Effector CD8-positive, alpha-beta T cell (primary cell): Measurements from ENCODE around the gene SLC10A1.
"Not testable (repeated sequence)": the region's sequence is repeated elsewhere in the genome, so short reads cannot be mapped to it uniquely, and the experiment has no call there.

Source experiments
- DNase-seq: peaks from one replicate; lab custom pipeline; 2025; lab: John Stamatoyannopoulos, UW
- total RNA-seq, 4 experiments: gene quantifications; one replicate each; lab custom pipeline; 2026; lab: John Stamatoyannopoulos, UW

SLC10A1 gene
- total RNA-seq: 0 reads per million in 4 experiments

DNA sequence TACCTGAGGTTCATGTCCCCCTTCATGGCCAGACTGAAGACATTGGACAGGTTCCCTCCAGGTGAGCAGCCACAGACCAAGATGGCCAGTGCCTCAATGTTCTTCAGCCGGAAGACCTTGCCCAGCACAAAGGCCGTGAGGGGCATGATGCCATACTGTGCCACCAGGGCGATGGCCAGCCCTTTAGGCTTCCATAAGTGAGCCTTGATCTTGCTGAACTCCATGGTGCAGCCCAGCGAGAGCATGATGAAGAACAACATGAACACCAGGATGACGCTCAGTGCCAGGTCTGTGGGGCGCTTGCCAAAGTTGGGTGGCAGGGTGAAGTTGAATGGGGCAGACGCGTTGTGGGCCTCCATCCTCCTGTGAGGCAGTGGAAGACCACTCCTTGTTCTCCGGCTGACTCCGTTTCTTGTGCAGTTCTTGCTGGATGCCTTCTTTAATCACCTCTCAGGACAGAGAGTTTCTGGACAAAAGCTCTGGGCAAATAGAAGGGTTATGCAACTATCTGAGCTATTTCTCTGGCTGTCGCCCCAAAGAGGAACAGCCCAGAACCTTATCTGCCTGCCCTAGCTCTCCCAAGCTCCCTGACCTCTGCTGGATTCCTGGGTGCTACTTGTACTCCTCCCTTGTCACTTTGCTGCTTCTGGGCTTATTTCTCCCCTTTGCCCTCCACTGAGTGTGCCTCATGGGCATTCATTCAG is at the start of gene SLC10A1:
Gene SLC10A1, minus strand, starts transcription at position 445 of the 704 bp plus-strand sequence. Its CDS starts 86 bp downstream, at position 359.
- DNase-seq: no peak

DNA sequence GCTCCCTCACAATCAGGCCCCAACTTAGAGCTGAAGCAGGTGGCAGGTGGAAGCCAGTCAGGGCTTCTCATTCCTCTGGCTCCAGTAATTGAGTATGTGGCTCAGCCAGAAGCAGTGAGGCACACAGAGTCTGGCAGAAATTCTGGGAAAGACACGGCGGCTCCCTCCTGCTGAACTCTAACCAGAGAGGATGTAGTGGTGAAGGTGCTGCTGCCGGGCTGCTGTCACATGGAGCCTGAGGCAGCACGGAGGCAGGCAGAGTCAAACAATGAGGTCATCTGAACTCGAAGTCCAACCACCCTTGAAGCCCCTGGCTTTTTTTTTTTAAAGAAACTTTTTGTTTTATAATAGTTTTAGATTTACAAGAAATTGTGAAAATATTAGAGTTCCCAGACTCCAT is 48.7 kb upstream of the SLC10A1 start:
- no peak for DNase-seq

- DNase-seq: no peak
Measured at GRCh38 chr14:69845050-69845581, 48.1 kb upstream of the SLC10A1 start.

GRCh38 chr14:69844171-69844570 is 47.1 kb upstream of the SLC10A1 start:
- DNase-seq: no peak

DNA sequence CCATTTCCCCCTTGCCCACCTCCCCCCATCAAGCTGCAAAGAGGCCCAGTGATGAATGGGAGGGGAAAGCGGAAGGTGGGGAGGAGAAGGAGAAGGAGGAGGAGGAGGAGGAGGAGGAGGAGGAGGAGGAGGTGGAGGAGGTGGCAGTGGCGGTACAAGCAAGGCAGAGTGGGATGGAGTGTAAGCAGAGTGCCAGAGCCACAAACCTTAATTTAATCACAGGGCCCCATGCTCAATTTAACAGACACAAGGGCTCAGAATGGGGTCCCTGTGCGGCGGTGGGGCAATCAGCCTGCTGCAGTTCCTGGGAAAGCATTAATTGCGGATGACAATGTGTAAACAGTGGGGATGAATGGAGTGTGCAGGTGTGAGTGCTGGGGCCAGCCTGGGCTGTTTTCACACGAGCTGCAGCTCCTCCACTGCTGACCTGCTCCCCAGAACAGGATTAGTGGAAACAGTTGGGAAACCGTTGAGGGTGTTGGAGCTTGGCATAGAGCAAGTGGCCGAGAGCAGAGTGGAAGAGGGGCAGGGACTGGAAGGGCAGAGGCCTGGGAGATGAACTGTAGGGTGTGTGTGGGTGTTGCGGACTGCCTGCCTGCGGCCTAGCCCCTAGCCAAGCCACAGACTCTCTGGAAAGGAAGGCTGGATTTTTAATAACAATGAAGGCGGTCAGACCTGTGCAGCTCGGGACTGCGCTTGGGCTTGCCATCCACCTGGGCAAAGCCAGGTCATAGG is 45.8 kb upstream of the SLC10A1 start:
- no peak for DNase-seq

GRCh38 chr14:69841656-69842055 is 44.6 kb upstream of the SLC10A1 start:
- DNase-seq: no peak

- no peak for DNase-seq
Measured at GRCh38 chr14:69839661-69840060, 42.6 kb upstream of the SLC10A1 start.

DNA sequence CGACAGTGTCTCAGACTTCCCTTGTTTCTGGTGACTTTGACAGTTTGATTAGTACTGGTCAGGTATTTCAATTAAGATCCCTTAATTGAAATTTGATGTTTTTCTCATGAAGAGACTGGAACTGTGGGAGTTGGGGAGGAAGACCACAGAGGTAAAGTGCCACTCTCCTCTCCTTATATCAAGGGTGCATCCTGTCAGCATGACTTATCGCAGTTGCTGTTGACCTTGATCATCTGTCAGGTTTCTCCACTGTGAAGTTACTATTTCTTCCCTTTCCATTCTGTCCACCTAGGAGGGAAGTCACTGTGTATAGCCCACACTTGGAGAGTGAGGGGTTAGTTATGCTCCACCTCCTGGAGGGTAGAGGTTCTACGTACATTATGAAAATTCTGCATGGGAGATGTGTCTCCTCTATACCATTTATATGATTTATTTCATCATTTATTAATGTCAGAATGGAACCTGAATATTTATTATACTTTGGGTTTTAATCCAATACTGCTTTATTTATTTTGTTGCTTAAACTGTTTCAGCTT is 41.9 kb upstream of the SLC10A1 start:
- DNase-seq: no peak

DNA sequence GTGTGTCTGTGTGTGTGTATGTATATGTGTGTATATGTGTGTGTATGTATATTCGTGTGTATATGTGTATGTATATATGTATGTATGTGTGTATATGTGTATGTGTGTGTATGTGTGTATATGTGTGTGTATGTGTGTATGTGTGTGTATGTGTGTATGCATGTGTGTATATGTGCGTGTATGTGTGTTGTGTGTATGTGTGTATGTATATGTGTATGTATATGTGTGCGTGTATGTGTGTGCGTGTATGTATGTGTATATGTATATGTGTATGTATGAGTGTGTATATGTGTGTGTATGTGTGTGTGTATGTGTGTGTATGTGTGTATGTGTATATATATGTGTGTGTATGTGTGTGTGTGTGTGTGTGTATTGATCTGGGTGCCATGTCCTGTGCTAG is 31.8 kb upstream of the SLC10A1 start:
- DNase-seq: no peak

DNA sequence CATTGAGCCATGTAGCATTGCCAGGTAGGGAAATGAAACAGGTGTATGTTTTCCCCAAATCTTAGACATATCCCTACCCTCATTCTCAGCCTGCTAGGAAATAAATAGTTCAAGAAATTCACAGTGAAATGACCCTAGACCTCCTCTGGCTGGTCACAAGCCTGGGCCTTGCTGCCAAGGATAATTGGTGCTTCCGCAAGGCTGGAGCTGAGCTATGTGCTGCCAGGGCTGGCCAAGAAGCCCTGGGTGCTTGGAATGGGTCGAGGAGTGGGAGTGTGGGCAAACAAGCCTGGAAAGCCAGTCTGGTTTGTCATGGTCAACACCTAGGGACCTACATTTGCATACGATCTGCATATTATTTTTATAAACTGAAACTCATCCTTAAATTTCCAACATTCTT is 31.3 kb upstream of the SLC10A1 start:
- no peak for DNase-seq

DNA sequence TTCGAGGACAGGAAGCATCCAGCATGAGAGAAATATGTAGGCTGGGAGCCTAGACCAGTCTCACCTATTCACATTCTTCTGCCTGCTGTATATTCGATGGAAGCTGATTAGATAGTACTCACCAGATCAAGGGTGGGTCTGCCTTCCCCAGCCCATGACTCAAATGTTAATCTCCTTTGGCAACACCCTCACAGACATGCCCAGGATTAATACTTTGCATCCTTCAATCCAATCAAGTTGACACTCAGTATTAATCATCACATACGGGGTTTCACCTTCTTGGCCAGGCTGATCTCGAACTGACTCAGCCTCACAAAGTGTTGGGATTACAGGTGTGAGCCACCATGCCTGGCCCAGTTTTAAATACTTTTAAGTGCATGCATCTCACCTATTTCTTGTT is 30.5 kb upstream of the SLC10A1 start:
- no peak for DNase-seq

DNA sequence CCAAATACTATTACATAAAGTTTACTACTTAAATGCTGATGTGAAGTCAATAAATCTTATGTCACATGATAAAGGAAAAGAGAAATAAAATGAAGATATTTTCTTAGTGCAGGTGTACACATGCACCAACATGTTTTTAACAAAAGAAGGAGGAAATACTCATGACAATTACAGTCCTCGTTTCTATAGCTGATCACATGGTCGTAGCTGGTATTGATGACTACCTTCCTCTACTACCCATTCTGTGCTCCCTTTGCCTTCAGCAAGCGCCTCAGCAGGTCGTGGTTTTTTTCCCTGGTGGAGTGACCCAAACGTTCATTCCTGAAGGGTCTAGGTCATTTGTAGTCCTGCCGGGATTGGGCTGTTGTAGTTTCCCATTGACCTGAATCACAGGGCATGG is 25.4 kb upstream of the SLC10A1 start:
- no peak for DNase-seq

GRCh38 chr14:69820991-69821390 is 23.9 kb upstream of the SLC10A1 start:
- DNase-seq: no peak

DNA sequence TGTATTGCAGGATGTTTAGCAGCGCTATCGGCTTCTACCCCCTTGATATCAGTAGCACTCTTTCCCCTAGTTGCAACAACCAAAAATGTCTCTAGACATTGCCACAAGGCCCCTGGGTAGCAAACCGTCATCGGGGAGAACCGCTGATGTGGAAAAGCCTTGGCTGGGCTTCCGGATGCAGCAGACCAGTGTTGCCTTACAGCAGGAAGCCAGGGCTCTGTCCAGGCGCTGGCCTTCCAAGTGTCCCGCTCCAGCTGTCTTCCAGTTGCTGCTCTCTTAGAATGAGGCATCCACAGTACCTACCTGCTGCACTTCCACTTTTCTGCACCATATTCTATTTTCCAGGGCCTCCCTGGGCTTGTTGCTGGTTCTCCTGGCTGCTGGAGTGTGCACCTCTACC is 22.6 kb upstream of the SLC10A1 start:
- DNase-seq: no peak

DNA sequence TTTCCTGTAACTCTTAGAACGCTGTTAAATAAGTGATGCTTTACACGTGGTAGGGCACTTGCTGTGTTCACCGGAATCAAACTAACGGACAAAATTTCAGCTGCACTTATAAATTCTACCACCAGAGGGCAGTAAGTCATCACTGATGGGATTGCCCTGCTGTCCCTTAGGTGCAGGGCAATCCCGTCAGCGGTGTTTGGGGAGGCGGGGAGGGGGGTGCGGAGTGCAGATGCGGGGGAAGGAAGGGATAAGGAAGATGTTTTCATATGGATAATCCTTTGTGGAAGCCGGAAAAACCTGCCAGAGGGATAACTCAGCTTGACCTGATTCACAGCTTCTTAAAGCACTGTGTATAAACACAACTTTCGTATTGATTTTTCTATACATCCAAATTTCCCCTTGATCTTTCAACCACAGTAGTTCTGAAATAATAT is 21.7 kb upstream of the SLC10A1 start:
- DNase-seq: peak; percentile 10

- no peak for DNase-seq
Measured at GRCh38 chr14:69816216-69816615, 19.2 kb upstream of the SLC10A1 start.

DNA sequence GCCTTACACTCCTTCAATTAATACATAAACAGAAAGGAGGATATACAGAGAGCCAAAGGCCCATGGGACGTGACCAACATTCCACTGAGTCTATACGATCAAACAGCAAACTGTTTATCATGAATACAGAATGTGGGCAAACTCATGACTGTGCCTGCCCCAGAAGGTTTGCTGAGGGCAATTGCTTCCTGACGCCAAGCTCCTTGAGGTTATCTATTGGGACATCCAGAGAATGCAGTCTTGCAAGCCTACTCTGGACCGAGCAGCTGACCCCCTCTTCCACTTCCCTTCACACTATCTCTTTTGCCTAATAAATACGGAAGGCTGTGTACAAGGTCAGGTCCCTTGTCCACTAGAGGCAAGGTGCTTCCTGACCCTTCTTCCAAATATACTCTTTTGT is 18.5 kb upstream of the SLC10A1 start:
- no peak for DNase-seq

DNA sequence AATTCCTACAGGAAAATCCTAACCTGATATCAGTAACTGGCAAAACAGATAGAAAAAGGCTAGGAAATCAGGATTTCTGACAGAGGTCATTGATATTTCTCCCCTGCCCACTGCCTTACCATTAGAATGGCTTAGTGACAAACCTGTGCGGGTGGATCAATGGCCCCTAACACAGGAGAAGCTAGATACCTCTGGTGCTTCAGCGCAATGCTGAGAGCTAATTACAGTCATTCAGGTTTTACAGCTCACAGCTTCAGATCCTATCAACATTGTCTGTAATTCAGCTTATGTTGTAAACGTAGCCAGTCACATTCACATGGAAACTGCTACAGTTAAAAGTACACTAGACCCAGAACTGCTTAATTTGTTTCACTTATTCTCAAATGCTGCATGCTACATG is 17.4 kb upstream of the SLC10A1 start:
- no peak for DNase-seq

DNA sequence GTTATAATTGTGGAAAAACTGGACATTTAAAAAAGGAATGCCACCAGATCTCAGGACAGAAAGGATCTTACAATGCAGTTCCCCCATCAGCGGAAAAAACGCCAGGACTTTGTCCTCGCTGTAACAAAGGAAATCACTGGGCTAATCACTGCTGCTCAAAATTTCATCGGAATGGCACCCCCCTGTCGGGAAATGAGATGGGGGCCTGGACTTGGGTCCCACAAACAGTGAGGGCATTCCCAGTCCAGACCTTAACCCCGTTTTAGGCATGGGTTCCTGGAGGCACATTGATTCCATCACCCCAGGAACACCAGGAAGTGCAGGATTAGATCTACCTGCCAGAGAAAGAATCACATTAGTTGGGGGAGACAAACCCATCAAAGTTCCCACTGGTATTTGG is 16.3 kb upstream of the SLC10A1 start:
- not testable (repeated sequence) for DNase-seq

- DNase-seq: no peak
Measured at GRCh38 chr14:69812711-69813110, 15.7 kb upstream of the SLC10A1 start.

DNA sequence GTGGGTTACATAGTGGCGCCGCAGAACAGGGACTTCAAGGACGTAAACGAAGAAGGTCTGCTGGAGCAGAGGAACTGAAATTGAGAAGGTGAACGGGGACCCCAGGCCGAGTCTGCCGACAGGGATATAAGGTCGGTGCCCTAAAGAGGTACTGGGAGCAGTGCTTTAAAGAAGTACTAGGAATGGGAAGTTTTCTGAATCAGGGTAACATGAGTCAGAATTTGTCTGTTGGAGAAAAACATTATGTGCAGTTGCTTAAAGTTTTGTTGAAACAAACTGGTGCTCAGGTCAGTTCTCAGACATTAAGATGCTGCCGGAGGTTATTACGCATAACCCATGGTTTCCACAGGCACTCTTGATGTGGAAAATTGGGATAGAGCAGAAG is 14.8 kb upstream of the SLC10A1 start:
- no peak for DNase-seq

GRCh38 chr14:69811227-69811867 is 14.3 kb upstream of the SLC10A1 start:
- no peak for DNase-seq
